H1 (cell line): Measurements from ENCODE around the gene R3HDM2. TPM values are rescaled to one million over a fixed set of nuclear protein-coding genes. Genes with fewer than 3 reads are reported as not detected.

Experiments used
- HDAC6 ChIP-seq: IDR thresholded peaks from one replicate; pipeline ENCODE4 v1.7.1; 2012; ENCODE audit warnings: low read depth, mild to moderate bottlenecking, inconsistent platforms, low read length, moderate library complexity
- KDM5A ChIP-seq: fragments of 200-600 bp; IDR thresholded peaks from 2 replicates; pipeline ENCODE4 v1.7.1; 2012; ENCODE audit warnings: mild to moderate bottlenecking, low read length, inconsistent platforms, mixed read lengths
- RBBP5 ChIP-seq: IDR thresholded peaks from 2 replicates; pipeline ENCODE4 v1.7.1; 2012; ENCODE audit warnings: low read depth, mild to moderate bottlenecking, inconsistent platforms, low read length, moderate library complexity, borderline replicate concordance
- RNF2 ChIP-seq: fragments of 200-900, 300-1000 bp; sonication (generic); IDR thresholded peaks from 2 replicates; pipeline ENCODE4 v1.7.1; 2016; ENCODE audit warnings: borderline replicate concordance, low read depth, mild to moderate bottlenecking, antibody characterized with exemption, low read length; ENCODE audit not compliant: poor library complexity, severe bottlenecking; ENCODE audit errors: missing control alignments
- SAP30 ChIP-seq: fragments of 300-600 bp; sonication (generic); IDR thresholded peaks from 2 replicates; pipeline ENCODE4 v1.7.1; 2012; ENCODE audit warnings: low read length, moderate library complexity, mild to moderate bottlenecking, inconsistent platforms; ENCODE audit not compliant: insufficient read depth, insufficient replicate concordance
- polyA plus RNA-seq, 7 experiments: library from polyadenylated mRNA; depleted of rRNA in 3 of 7; stranded (reverse) in 5 of 7; unstranded in 2 of 7; fragments of >200 nt in 5 of 7; fragments of 200-250 nt in 2 of 7; gene quantifications; 1 replicate in 5 of 7; 2 replicates in 1 of 7; 4 replicates in 1 of 7; pipeline versions ENCODE4 v1.2.1 to v1.2.3, GENCODE V29; 2011 to 2013; ENCODE audit warnings: missing spikeins in 2 of 7, mixed read lengths in 2 of 7
- total RNA-seq: library from RNA; stranded (reverse); fragmentation: NEBNext Ultra II Directional; extraction: Animal tissue kit (Norgen Biotek cat#: 25700); gene quantifications from 2 replicates; pipeline ENCODE4 v1.2.1, GENCODE V29; 2021

The R3HDM2 gene
- total and polyA plus RNA-seq, 2 of the 8 experiments (the other 6 are each of a cell fraction or from before 2014, with no cell fraction given) = 25.6 to 27.0 TPM

- TF ChIP-seq RBBP5 (no peak), RNF2 (no peak), KDM5A (no peak), HDAC6 (no peak), SAP30 (no peak)
Measured at GRCh38 chr12:57416039-57416996, 14.5 kb downstream of the R3HDM2 start (continued).
